GM21723 (cell line): ENCODE data around the gene TACO1.

ENCODE experiments used
- ATAC-seq: cut with Tn5 transposase; IDR thresholded peaks from one replicate; pipeline ENCODE4 v1.9.1; 2021; ENCODE audit warnings: mild to moderate bottlenecking, moderate library complexity; ENCODE audit not compliant: unreplicated experiment

Gene TACO1

GRCh38 chr17:63598281-63598680 lies 2.4 kb upstream of the TACO1 start:
- no peak for ATAC-seq

- ATAC-seq, result no peak
These were observed 1.0 kb downstream of the TACO1 start for GRCh38 chr17:63601439-63602371.

- ATAC-seq, result no peak
These were observed 9.3 kb downstream of the TACO1 start for GRCh38 chr17:63609816-63610573.

GRCh38 chr17:63610854-63611253 lies 10.2 kb downstream of the TACO1 start:
- no peak for ATAC-seq

GRCh38 chr17:63611354-63611753 lies 10.7 kb downstream of the TACO1 start:
- ATAC-seq, result no peak

GRCh38 chr17:63613663-63614062 lies 13.0 kb downstream of the TACO1 start:
- ATAC-seq, result no peak

- ATAC-seq, result no peak
These were observed 20.6 kb downstream of the TACO1 start for GRCh38 chr17:63621229-63621683.

- ATAC-seq, result peak; percentile 92
These were observed 21.2 kb downstream of the TACO1 start, which contains the start of gene MAP3K3 for GRCh38 chr17:63621684-63622573. TSS of gene MAP3K3 (plus strand) at chr17:63622417. CDS start at chr17:63622760, 343 bp downstream.

GRCh38 chr17:63622574-63623390 lies 22.1 kb downstream of the TACO1 start:
- peak; percentile 35 for ATAC-seq

- no peak for ATAC-seq
These were observed 23.3 kb downstream of the TACO1 start for GRCh38 chr17:63623786-63624530.

GRCh38 chr17:63624531-63624880 lies 23.8 kb downstream of the TACO1 start:
- ATAC-seq, result no peak

- no peak for ATAC-seq
These were observed 26.0 kb downstream of the TACO1 start for GRCh38 chr17:63626551-63627180.

GRCh38 chr17:63629627-63630026 lies 28.9 kb downstream of the TACO1 start:
- no peak for ATAC-seq

GRCh38 chr17:63631062-63631461 lies 30.4 kb downstream of the TACO1 start:
- ATAC-seq, result no peak

GRCh38 chr17:63631626-63632025 lies 30.9 kb downstream of the TACO1 start:
- no peak for ATAC-seq

- no peak for ATAC-seq
These were observed 33.0 kb downstream of the TACO1 start for GRCh38 chr17:63633742-63634141.

GRCh38 chr17:63634163-63634562 lies 33.5 kb downstream of the TACO1 start:
- ATAC-seq, result no peak

- no peak for ATAC-seq
These were observed 34.1 kb downstream of the TACO1 start for GRCh38 chr17:63634816-63635215.

GRCh38 chr17:63635290-63635689 lies 34.6 kb downstream of the TACO1 start:
- no peak for ATAC-seq
